Left ventricle myocardium inferior (tissue), 1 donor: ENCODE data around the gene ZBTB26. TPM values are rescaled to one million over a fixed set of nuclear protein-coding genes. Genes with fewer than 3 reads are reported as not detected.
A peak's percentile ranks its signal among the peaks of the same experiment; 100 is the strongest.

Experiments used
- DNase-seq: peaks from one replicate; pipeline ENCODE4 v3.0.0-alpha.2; 2020
- H3K27ac ChIP-seq: fragments of 200-600 bp; replicated peaks from 2 replicates; pipeline ENCODE4 v1.8.0; 2021
- H3K27me3 ChIP-seq: fragments of 200-600 bp; 2 replicates; pipeline ENCODE4 v1.8.0; 2021; ENCODE audit warnings: low read depth
- H3K36me3 ChIP-seq: fragments of 200-600 bp; 2 replicates; pipeline ENCODE4 v1.8.0; 2021
- H3K4me1 ChIP-seq: fragments of 200-600 bp; 2 replicates; pipeline ENCODE4 v1.8.0; 2021
- H3K4me3 ChIP-seq: fragments of 200-600 bp; 2 replicates; pipeline ENCODE4 v1.8.0; 2021; ENCODE audit warnings: mild to moderate bottlenecking, moderate library complexity
- H3K9me3 ChIP-seq: fragments of 200-600 bp; replicated peaks from 2 replicates; pipeline ENCODE4 v1.8.0; 2021
- CTCF ChIP-seq: fragments of 200-600 bp; IDR thresholded peaks from 2 replicates; pipeline ENCODE4 v1.8.0; 2021; ENCODE audit warnings: antibody characterized with exemption, mild to moderate bottlenecking, borderline replicate concordance
- intact Hi-C: fragments of 100-400 bp; cut with micrococcal nuclease; formaldehyde crosslinking; loops from one replicate; pipeline ENCODE4 v1.11.0; 2022
- total RNA-seq: library from RNA; stranded (reverse); fragmentation: NEBNext Ultra II Directional; extraction: Animal tissue kit (Norgen Biotek cat#: 25700); gene quantifications from one replicate; pipeline ENCODE4 v1.2.1, GENCODE V29; 2021
- donor health status: DM: no; HTN: yes; CAD: no; lungs with severe emphysema.

The ZBTB26 gene
- total RNA-seq, 1 donor from 2014 or later: 5.4 TPM

GRCh38 chr9:122939601-122940000 is 8.3 kb upstream of the ZBTB26 start:
- no peak overlapping the region for H3K4me3 ChIP-seq
- no peak for TF ChIP-seq CTCF
- peaks cover 56% of the 10 kb centered on the region for H3K4me1 ChIP-seq
- peaks cover 24% of the 10 kb centered on the region for H3K36me3 ChIP-seq
- DNase-seq: no peak
- no peaks in the 10 kb centered on the region for H3K27me3 ChIP-seq
- H3K27ac ChIP-seq: no peak overlapping the region
- intact Hi-C loops: no loop called here
- H3K9me3 ChIP-seq: no peaks in the 10 kb centered on the region

GRCh38 chr9:122936883-122937282 is 5.6 kb upstream of the ZBTB26 start:
- no peak for TF ChIP-seq CTCF
- no peaks in the 10 kb centered on the region for H3K27me3 ChIP-seq
- no peaks in the 10 kb centered on the region for H3K9me3 ChIP-seq
- intact Hi-C loops: no loop called here
- peaks cover 57% of the 10 kb centered on the region for H3K4me1 ChIP-seq
- DNase-seq: no peak
- no peak overlapping the region for H3K27ac ChIP-seq
- no peak overlapping the region for H3K4me3 ChIP-seq
- peaks cover 24% of the 10 kb centered on the region for H3K36me3 ChIP-seq

- DNase-seq: no peak
- intact Hi-C loops: no loop called here
- H3K27ac ChIP-seq: no peak overlapping the region
- H3K36me3 ChIP-seq: peaks cover 24% of the 10 kb centered on the region
- no peak for TF ChIP-seq CTCF
- no peaks in the 10 kb centered on the region for H3K9me3 ChIP-seq
- peaks cover 57% of the 10 kb centered on the region for H3K4me1 ChIP-seq
- no peaks in the 10 kb centered on the region for H3K27me3 ChIP-seq
- no peak overlapping the region for H3K4me3 ChIP-seq
Observed at GRCh38 chr9:122936464-122936863, 5.2 kb upstream of the ZBTB26 start.

GRCh38 chr9:122930541-122931225 is 629 bp downstream of the ZBTB26 start:
- Histone ChIP-seq H3K4me3 (peak overlapping the region; percentile 90), H3K4me1 (peaks cover 59% of the 10 kb centered on the region), H3K27ac (peak overlapping the region; percentile 89), H3K27me3 (no peaks in the 10 kb centered on the region), H3K36me3 (peaks cover 5% of the 10 kb centered on the region), H3K9me3 (no peaks in the 10 kb centered on the region)
- intact Hi-C loops: no loop called here
- TF ChIP-seq CTCF: no peak
- DNase-seq: no peak

- H3K27me3 ChIP-seq: no peaks in the 10 kb centered on the region
- H3K27ac ChIP-seq: no peak overlapping the region
- intact Hi-C loops: no loop called here
- peak overlapping the region; percentile 90 for H3K4me3 ChIP-seq
- H3K9me3 ChIP-seq: no peaks in the 10 kb centered on the region
- DNase-seq: no peak
- no peak for TF ChIP-seq CTCF
- H3K36me3 ChIP-seq: peaks cover 5% of the 10 kb centered on the region
- H3K4me1 ChIP-seq: peaks cover 59% of the 10 kb centered on the region
Observed at GRCh38 chr9:122929796-122930354, 1.4 kb downstream of the ZBTB26 start.
